K562 (cell line): ENCODE results near the gene SLC4A5. TPM values are rescaled to one million over a fixed set of nuclear protein-coding genes. Genes with fewer than 3 reads are reported as not detected.

Experiments used
- CBFA2T3 ChIP-seq: fragments of 450-650 bp; IDR thresholded peaks from 2 replicates; pipeline ENCODE4 v1.6.1; 2017
- CEBPB ChIP-seq: fragments of 450-650 bp; IDR thresholded peaks from 2 replicates; pipeline ENCODE4 v1.6.1; 2016; ENCODE audit warnings: missing genetic modification characterization, missing compliant biosample characterization
- CEBPG ChIP-seq, 3 experiments: fragments of 200-800 bp in 1 of 3; sonication (Bioruptor generic) in 1 of 3; sonication (generic) in 1 of 3; formaldehyde crosslinking in 1 of 3; IDR thresholded peaks in 2 of 3; conservative IDR thresholded peaks in 1 of 3; 2 replicates each; pipeline versions ENCODE4 v1.6.1 to v1.8.0; 2016 to 2022; ENCODE audit warnings: missing compliant biosample characterization in 2 of 3, missing genetic modification characterization in 2 of 3, mild to moderate bottlenecking in 1 of 3, missing genetic modification reagents in 1 of 3
- ESRRA ChIP-seq: fragments of 450-650 bp; IDR thresholded peaks from 2 replicates; pipeline ENCODE4 v1.6.1; 2014; ENCODE audit warnings: low read depth, mild to moderate bottlenecking, moderate library complexity, borderline replicate concordance
- MECOM ChIP-seq: fragments of 250-450 bp; sonication (Bioruptor Pico); IDR thresholded peaks from 2 replicates; pipeline ENCODE4 v1.8.0; 2022; ENCODE audit warnings: inconsistent platforms
- NFRKB ChIP-seq: fragments of 450-650 bp; IDR thresholded peaks from 2 replicates; pipeline ENCODE4 v1.6.1; 2016; ENCODE audit warnings: low read depth
- POLR2A ChIP-seq: fragments of 450-650 bp; conservative IDR thresholded peaks from 2 replicates; pipeline ENCODE4 v1.6.1; 2016
- SMARCE1 ChIP-seq: fragments of 450-650 bp; IDR thresholded peaks from 2 replicates; pipeline ENCODE4 v1.7.1; 2016; ENCODE audit warnings: mild to moderate bottlenecking
- ZNF77 ChIP-seq: fragments of 250-450 bp; sonication (Bioruptor Pico); IDR thresholded peaks from 2 replicates; pipeline ENCODE4 v1.5.0; 2020
- polyA plus RNA-seq, 8 experiments: library from polyadenylated mRNA; depleted of rRNA in 4 of 8; stranded (reverse) in 5 of 8; unstranded in 3 of 8; fragments of >200 nt; fragmentation: Nextera tagmentation in 2 of 8; fragmentation: Illumina TruSeq in 1 of 8; extraction: Ambion mirVana in 2 of 8; extraction: Trizol in 1 of 8; gene quantifications; 2 replicates each; pipeline versions ENCODE4 v1.2.1 to v1.2.3, GENCODE V29; 2011 to 2014; ENCODE audit warnings: inconsistent platforms in 1 of 8, missing spikeins in 1 of 8
- total RNA-seq, 7 experiments: library from RNA; depleted of rRNA in 6 of 7; stranded (reverse); fragments of >200 nt in 6 of 7; fragmentation: Illumina TruSeq in 2 of 7; extraction: Trizol in 2 of 7; gene quantifications; 2 replicates each; pipeline versions ENCODE4 v1.2.1 to v1.2.3, GENCODE V29; 2011 to 2021; ENCODE audit warnings: low replicate concordance in 1 of 7
- TF ChIP-seq, protein P1 (sequence below): fragments of 250-450 bp; sonication (Bioruptor Pico); IDR thresholded peaks from 2 replicates; pipeline ENCODE4 v1.4.0; 2020; ENCODE audit warnings: mild to moderate bottlenecking, moderate library complexity
- TF ChIP-seq, protein P2 (sequence below), 2 experiments: fragments of 450-650 bp; IDR thresholded peaks; 2 replicates each; pipeline ENCODE4 v1.6.1; 2016
- TF ChIP-seq, protein P3 (sequence below): IDR thresholded peaks from 2 replicates; pipeline ENCODE4 v1.6.1; 2014; ENCODE audit warnings: antibody characterized with exemption
- TF ChIP-seq, protein P4 (sequence below): fragments of 250-450 bp; sonication (Bioruptor Pico); IDR thresholded peaks from 2 replicates; pipeline ENCODE4 v1.8.0; 2022; ENCODE audit warnings: inconsistent platforms
- TF ChIP-seq, protein P5 (sequence below): fragments of 250-450 bp; sonication (Bioruptor Pico); IDR thresholded peaks from 2 replicates; pipeline ENCODE4 v1.8.0; 2021; ENCODE audit warnings: borderline replicate concordance, mild to moderate bottlenecking, moderate library complexity; ENCODE audit not compliant: poor library complexity, severe bottlenecking

The SLC4A5 gene
- total and polyA plus RNA-seq, 9 of the 15 experiments (the other 6 are each of a cell fraction or from before 2014, with no cell fraction given) = 0.03 to 0.77 (median 0.14) TPM; not detected in 1

DNA sequence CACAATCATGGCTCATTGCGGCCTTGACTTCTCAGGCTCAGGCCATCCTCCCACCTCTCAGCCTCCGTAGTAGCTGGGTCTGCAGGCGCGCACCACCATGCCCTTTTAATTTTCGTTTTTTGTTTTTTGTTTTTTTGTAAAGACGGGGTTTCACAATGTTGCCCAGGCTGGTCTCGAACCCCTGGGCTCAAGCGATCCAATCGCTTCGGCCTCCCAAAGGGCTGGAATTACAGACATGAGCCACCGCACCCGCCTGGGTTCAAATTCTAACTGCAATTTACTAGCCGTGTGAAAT is 49.2 kb upstream of the SLC4A5 start (continued):
- TF ChIP-seq, protein P1, sequence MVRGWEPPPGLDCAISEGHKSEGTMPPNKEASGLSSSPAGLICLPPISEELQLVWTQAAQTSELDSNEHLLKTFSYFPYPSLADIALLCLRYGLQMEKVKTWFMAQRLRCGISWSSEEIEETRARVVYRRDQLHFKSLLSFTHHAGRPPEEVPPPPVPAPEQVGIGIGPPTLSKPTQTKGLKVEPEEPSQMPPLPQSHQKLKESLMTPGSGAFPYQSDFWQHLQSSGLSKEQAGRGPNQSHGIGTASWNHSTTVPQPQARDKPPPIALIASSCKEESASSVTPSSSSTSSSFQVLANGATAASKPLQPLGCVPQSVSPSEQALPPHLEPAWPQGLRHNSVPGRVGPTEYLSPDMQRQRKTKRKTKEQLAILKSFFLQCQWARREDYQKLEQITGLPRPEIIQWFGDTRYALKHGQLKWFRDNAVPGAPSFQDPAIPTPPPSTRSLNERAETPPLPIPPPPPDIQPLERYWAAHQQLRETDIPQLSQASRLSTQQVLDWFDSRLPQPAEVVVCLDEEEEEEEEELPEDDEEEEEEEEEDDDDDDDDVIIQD (CRISPR knock-in tag) = no peak
- TF ChIP-seq ZNF77 (CRISPR knock-in tag) = no peak
- 0 out of 2 replicates have a peak, but pooled peaks have one; percentile 9 for TF ChIP-seq SMARCE1
- TF ChIP-seq, protein P2, sequence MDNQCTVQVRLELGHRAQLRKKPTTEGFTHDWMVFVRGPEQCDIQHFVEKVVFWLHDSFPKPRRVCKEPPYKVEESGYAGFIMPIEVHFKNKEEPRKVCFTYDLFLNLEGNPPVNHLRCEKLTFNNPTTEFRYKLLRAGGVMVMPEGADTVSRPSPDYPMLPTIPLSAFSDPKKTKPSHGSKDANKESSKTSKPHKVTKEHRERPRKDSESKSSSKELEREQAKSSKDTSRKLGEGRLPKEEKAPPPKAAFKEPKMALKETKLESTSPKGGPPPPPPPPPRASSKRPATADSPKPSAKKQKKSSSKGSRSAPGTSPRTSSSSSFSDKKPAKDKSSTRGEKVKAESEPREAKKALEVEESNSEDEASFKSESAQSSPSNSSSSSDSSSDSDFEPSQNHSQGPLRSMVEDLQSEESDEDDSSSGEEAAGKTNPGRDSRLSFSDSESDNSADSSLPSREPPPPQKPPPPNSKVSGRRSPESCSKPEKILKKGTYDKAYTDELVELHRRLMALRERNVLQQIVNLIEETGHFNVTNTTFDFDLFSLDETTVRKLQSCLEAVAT (IDR thresholded peaks at IDR 0.05) = 0 out of 4 replicates have a peak, but pooled peaks of 1 of the 2 experiments have one; percentile 48
- no peak for TF ChIP-seq CBFA2T3
- TF ChIP-seq CEBPB = peak; percentile 86
- TF ChIP-seq, protein P3, sequence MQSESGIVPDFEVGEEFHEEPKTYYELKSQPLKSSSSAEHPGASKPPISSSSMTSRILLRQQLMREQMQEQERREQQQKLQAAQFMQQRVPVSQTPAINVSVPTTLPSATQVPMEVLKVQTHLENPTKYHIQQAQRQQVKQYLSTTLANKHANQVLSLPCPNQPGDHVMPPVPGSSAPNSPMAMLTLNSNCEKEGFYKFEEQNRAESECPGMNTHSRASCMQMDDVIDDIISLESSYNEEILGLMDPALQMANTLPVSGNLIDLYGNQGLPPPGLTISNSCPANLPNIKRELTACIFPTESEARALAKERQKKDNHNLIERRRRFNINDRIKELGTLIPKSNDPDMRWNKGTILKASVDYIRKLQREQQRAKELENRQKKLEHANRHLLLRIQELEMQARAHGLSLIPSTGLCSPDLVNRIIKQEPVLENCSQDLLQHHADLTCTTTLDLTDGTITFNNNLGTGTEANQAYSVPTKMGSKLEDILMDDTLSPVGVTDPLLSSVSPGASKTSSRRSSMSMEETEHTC = no peak
- TF ChIP-seq, protein P4, sequence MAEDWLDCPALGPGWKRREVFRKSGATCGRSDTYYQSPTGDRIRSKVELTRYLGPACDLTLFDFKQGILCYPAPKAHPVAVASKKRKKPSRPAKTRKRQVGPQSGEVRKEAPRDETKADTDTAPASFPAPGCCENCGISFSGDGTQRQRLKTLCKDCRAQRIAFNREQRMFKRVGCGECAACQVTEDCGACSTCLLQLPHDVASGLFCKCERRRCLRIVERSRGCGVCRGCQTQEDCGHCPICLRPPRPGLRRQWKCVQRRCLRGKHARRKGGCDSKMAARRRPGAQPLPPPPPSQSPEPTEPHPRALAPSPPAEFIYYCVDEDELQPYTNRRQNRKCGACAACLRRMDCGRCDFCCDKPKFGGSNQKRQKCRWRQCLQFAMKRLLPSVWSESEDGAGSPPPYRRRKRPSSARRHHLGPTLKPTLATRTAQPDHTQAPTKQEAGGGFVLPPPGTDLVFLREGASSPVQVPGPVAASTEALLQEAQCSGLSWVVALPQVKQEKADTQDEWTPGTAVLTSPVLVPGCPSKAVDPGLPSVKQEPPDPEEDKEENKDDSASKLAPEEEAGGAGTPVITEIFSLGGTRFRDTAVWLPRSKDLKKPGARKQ (CRISPR knock-in tag) = 0 out of 2 replicates have a peak, but pooled peaks have one; percentile 70
- TF ChIP-seq ESRRA = no peak
- TF ChIP-seq, protein P5, sequence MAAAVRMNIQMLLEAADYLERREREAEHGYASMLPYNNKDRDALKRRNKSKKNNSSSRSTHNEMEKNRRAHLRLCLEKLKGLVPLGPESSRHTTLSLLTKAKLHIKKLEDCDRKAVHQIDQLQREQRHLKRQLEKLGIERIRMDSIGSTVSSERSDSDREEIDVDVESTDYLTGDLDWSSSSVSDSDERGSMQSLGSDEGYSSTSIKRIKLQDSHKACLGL = no peak
- TF ChIP-seq NFRKB = 0 out of 2 replicates have a peak, but pooled peaks have one; percentile 32
- TF ChIP-seq MECOM = no peak
- no peak for TF ChIP-seq POLR2A
- TF ChIP-seq CEBPG (CRISPR knock-in tag; IDR thresholded peaks at IDR 0.05) = no peak
- 0 out of 4 replicates have a peak, but pooled peaks of 1 of the 2 experiments have one; percentile 12 for TF ChIP-seq CEBPG (tag; conservative IDR thresholded peaks at IDR 0.05 in 1 of 2, IDR thresholded peaks at IDR 0.05 in 1 of 2)
